ENCODE measurements around the gene CNIH4.

- no peak for TF ChIP-seq CTCF (IDR thresholded peaks at IDR 0.05)
- no peak for TF ChIP-seq POLR2A (IDR thresholded peaks at IDR 0.05)
Observed at GRCh38 chr1:224390517-224390916, 33.8 kb downstream of the CNIH4 start.
